Measurements from ENCODE around the gene USP36. TPM values are rescaled to one million over a fixed set of nuclear protein-coding genes. Genes with fewer than 3 reads are reported as not detected.

The USP36 gene
- total RNA-seq, 1 experiment from 2014 or later = 21.3 TPM

DNA sequence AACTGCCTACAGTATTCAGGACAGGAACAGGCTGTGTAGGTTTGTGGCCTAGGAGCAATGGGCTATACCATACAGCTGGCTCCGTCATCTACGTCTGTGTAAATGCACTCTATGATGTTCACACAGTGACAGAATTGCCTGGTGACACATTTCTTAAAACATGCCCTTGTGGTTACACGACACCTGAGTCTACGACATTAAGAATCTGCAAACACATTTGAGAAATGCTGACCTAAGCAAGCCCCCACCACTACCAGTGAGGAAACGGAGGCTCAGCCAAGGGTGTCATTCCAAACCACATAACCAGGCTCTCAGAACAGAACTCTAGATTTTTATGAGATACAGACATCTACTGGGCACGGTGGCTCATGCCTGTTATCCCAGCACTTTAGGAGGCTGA lies 23.5 kb downstream of the USP36 start:
- DNase-seq (ENCODE audit: low read depth) = no peak

DNA sequence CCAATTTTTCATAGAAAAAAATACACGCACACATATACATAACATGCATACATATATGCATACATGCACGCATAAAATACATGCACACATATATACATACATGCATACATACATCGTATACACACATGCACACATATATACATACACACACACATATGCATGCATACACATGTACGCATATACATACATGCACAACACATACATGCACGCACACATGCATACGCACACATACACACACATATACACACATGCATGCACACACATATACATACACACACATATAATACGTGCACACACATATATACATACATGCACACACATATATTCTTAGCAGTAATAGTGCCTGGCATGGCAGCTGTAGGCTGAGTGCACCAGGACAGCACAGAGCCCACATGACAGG lies 24.9 kb downstream of the USP36 start:
- no peak for DNase-seq (ENCODE audit: low read depth)

DNA sequence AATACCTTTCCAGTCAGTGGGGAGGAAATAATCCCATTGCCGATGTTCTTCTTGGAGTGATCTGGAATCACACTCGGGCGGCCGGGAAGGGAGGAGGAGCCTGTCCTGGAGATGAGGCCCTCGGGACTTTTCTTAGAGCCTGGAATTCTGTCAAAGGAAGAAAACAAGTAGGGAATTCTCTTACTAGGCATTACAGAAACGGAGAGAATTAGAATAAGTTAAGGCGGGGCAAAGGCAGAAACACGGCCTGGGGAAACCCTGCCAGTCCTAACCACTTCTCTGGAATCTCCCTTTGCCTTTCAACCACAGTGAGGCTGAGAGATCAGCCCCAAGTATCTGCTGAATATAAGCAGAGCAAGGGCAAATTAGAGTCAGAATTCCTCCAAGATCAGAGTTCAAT lies 27.8 kb downstream of the USP36 start:
- DNase-seq (ENCODE audit: low read depth) = no peak

- DNase-seq (ENCODE audit: low read depth) = no peak
Observed at GRCh38 chr17:78808163-78808562, 32.5 kb downstream of the USP36 start.

DNA sequence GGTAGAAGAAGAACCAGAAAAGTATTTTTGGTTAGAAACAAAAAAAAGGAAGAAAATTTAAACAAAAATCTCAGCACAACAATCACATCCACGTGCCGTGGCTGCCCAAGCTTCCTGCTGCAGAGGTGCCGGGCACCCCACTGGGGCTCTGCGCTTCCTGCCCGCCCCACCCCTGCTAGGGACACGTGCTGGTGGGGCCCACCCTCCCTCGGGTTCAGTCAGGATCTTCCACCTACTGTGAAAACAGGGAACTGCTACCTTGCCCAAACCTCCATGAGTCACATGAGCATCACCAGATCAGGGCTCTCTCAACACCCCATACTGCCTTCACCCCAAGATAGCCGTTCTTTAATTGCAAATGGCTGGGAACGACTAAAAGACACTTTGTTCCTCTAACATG lies 34.2 kb downstream of the USP36 start:
- no peak for DNase-seq (ENCODE audit: low read depth)

DNA sequence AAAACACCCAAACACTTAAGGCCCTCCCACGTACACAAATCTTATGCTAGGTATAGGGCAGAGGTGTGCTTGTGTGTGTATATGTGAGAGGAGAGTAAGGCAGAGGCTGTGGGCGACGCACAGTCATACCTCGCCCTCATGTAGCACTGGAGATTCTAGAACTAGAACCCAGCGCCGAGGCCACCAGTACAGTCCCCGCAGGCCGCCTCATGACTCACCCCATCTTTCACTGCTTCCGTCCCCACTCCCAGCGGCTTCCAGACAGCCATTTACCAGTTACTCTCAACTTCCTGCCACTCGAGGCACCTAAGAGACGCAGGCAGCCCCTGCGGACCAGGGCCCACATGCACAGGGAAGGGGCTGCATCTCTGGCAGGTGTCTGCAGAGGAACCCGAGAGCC lies 35.3 kb downstream of the USP36 start:
- DNase-seq (ENCODE audit: low read depth) = no peak

- no peak for DNase-seq (ENCODE audit: low read depth)
Observed at GRCh38 chr17:78804777-78805176, 35.8 kb downstream of the USP36 start.

DNA sequence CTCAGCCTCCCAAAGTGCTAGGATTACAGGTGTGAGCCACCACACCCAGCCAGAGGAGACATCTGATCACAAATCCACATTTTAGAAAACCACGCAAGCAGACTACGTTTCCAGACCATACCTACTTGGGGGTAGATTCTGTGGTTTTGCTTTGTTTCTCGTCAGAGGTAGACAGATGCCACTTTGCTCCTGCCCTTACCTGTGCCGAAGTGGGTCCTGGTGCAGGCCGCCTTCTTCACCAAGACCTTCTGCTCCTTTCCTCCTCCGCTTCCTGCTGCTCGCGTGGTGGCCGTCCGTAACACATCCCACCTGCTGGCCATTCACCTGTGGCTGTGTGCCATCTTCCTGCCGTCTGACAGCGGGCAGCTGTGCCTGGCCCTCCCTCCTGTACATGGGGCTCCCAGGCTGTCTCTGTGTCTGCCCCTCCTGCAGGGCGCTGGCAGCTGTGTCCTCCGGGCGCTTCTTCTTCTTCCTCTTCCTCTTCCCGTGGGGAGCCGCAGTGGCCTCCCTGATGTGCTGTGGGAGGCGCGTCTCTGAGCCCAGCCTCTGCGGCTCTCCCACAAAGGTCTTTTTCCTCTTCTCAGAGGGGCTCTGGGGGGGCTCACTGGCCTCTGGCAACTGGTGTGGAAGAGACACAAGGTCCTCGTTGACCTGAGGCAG lies 37.3 kb downstream of the USP36 start:
- DNase-seq (ENCODE audit: low read depth) = no peak

DNA sequence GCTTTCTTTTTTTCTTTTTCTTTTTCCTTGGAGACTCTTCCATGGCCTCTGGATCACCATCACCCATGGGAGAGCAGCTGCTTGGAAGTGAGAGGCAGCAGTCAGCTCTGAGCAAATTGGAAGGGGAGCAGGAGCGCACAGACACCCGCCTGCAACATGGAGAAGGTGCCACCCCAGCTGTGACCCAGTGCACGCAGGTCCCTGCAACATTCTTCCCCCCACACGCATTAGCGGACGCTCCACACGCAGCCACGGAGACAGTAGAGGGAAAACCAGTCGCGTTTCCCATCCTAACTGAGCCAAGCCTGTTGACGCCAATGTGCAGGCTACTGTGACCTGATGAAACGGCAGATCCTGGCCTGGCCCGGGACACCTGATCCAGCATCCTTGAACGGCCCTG lies 38.2 kb downstream of the USP36 start:
- DNase-seq (ENCODE audit: low read depth) = no peak

DNA sequence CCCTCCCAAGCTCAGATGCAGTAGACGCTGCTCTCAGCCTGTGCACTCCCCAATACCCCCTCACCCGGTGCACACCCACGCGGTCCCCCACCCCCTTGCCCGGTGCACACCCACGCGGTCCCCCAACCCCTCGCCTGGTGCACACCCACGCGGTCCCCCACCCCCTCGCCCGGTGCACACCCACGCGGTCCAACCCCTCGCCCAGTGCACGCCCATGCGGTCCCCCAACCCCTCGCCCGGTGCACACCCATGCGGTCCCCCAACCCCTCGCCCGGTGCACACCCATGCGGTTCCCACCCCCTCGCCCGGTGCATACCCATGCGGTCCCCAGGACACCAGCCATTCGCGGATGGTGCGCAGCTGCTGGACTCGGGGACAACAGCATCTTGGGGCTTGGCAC lies 38.6 kb downstream of the USP36 start:
- DNase-seq (ENCODE audit: low read depth) = no peak

DNA sequence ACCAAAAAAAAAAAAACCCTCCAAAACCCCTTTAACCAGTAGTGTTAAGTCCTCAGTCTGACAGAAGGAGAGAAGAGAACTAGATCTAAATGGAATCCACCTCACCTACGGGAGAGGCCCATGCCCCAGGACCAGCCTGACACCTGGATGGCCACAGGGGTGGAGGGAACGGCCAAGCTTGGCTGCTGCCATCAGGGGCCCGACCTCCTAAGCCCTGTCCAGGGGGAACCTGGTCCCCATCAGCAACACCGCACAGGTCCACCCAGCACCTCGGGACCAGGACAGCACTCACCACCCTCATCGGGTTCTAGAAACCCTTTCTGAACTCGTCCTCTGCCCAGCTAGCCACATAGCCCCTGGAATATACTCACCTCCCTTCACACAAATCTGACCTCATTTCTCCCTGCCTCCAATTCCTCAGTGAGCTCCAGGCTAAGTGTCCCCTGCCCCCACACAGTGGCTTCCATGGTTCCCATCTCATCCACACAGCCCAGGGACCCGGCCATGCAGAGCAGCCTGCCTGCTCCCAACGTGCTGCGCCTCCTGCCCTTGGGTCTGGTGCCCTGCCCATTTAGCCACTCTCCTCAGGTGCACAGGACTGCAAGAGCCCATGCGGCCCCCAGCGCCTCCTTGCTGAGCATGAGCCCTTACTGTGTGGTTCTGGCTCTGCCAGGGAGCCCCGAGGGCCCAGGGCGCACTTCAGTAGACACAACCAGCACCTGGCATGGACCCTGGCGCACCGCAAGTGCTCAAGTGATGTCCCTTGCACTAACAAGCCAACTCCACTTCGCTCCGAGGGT lies 40.3 kb downstream of the USP36 start:
- no peak for DNase-seq (ENCODE audit: low read depth)

DNA sequence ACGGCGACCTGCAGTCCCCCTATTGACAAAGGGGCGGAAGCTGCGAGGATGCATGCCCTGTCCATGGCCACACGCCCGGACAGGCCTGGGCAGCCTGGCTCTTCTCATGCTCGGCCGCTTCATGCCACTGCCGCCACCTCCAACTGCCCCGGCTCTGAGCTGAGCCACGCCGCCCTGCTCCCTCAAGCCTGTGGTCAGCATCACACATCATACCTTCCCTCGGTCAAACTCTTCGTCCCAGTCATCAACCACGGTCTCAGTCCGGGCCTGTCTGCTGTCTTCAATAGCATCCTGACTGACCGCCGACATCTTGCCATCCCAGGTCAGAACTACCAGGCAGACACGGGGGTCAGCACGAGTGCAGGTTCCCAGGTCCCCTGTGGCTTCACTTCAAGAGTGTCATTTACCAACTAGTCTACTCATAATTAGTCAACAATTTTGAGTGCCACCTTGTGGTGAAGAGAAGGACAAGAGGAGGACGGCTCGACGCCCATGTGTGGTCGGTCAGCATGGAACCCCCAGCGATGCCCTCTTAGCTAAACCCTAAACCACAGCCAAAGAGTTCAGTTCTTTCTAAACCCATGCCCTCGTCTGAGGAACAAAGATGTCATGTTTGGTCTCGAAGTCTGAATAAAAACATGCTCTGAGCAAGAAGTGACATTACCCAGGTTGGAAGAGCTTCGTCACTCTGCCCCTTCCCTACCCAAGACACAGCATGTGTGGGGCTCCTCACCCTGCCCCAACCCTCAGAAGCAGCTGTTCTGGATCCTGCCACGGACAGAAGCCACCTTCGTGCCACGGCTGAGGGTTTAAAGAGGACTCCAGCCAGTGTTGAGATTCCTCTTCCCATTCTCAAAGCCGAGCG lies 41.7 kb downstream of the USP36 start:
- DNase-seq (ENCODE audit: low read depth) = no peak

- no peak for DNase-seq (ENCODE audit: low read depth)
Observed at GRCh38 chr17:78797691-78798585, 42.7 kb downstream of the USP36 start.

DNA sequence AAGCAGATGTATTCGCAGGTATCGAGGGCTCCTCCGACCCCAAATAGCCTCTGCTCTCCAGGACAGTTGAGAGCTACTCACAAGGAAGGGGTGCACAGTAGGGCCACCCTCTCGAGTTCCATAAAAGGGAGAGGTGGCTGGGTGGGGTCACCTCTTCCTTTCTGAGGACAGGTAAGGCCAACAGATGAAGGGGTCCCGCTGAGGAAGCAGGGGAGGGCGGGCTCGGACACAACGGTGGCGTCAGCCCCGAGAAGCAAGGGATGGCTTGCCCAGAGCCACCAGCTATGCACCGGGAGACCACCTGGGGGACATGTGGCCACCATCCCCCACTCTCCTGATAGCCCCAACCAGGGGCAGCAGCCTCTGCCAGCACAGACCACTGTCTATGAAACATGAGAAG lies 43.4 kb downstream of the USP36 start:
- no peak for DNase-seq (ENCODE audit: low read depth)

GRCh38 chr17:78796517-78796900 lies 44.1 kb downstream of the USP36 start:
- no peak for DNase-seq (ENCODE audit: low read depth)

DNA sequence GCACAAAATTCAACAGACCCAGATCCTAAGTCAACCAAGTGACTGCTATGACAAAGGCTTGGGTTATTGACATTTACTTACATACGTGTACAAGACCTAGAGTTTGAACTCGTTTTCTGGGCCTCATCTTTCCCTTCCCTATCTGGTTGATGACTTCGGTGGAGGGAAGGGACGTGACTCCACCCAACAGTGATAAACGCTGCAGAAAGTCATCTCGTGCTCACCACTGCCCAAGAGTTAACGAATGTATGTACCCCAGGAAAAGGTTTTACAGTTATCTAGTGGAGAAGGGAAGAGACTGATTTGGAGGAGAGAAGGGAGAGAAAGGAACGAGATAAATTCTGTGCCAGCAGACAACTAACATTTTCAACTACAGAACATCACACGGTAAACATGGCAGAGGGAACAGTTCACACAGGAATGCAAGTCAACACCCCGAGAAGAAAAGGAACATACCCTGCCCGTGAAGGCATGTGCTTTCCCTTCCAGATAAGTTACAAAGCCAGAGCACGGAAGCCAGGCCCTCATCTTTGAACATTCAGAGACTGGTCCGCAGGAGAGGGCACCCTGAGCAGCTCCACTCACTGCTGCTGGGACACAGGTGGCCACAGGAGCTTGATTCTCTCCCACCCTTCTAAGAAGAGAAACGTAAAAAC lies 44.6 kb downstream of the USP36 start:
- DNase-seq (ENCODE audit: low read depth) = no peak

DNA sequence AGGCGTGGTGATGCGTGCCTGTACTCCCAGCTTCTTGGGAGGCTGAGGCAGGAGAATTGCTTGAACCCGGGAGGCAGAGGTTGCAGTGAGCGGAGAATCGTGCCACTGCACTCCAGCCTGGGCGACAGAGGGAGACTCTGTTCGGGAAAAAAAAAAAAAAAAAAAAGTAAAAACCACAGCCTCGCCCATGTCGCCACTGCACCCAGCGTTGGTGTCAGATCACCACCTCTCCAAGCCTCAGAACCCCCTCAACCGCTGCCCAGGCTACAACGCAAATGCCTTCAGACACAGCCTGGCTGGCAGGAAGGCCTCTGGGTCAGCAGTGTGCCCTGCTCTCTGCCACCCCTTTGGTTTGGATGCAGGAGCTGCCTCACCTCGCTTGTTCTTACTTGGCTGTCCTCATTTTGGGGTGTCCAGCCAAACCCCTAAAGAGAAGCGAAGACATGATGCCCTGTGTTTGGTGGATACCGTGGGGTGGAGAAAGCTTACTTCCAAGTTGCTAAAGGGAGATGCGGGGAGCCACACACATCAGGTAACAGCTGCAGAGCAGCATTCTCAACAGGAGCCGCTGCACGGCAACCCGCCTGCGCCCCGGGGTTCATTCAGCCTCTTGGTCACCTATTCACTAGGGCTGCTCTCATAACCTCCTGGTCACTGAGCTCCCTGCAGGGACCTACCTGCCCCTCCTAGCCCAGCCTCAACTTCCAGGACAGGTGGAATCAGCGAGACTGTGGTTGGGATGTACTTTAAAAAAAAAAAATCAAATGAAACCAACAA lies 45.6 kb downstream of the USP36 start:
- DNase-seq (ENCODE audit: low read depth) = no peak

- DNase-seq (ENCODE audit: low read depth) = no peak
Observed at GRCh38 chr17:78794399-78794798, 46.2 kb downstream of the USP36 start.

DNA sequence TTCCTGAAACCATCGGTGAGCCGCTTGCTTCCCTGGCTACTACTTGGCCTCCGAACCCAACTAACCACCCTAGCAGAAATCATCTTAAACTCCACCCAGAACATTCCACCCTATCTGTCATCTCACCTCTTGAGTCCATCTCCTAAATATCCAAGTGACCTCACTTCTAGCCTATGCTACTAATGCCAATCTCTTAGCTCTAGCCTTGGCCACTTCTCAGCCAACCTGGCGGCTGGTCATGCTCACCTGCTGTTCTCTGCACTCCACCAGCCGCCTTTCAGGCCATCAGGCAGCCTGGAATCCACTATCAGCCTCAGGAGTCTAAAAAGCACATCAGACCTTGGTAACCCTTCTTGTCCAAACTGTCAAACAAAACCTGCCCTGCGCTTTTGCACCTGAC lies 46.6 kb downstream of the USP36 start:
- no peak for DNase-seq (ENCODE audit: low read depth)

DNA sequence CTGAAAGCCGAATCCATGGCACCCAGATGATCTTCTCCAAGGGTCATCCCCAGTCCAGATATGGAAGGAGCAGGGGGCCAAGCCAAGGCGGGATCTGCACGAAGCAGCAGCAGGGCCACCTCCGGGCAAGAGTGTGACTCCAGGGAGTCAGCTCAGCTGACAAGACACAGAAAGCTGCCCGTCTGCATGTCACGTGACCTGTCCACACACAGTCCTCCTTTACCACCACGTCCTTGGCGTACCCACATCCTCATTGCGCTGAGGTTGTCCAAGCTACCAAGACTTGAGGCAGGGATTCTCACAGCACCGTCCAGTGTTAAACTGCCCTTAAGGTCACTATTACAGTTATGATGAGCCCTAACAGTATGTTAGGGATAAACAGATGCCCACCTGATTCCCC lies 47.2 kb downstream of the USP36 start:
- no peak for DNase-seq (ENCODE audit: low read depth)
